ENCODE data around the gene PRTG.
A peak's percentile ranks its signal among the peaks of the same experiment; 100 is the strongest.
"Not testable (repeated sequence)": the region's sequence is repeated elsewhere in the genome, so short reads cannot be mapped to it uniquely, and the experiment has no call there.

The PRTG gene

GRCh38 chr15:55741833-55742497 is 987 bp downstream of the PRTG start:
- DNase-seq = no peak

GRCh38 chr15:55740981-55741832 is 1.7 kb downstream of the PRTG start:
- no peak for DNase-seq

DNA sequence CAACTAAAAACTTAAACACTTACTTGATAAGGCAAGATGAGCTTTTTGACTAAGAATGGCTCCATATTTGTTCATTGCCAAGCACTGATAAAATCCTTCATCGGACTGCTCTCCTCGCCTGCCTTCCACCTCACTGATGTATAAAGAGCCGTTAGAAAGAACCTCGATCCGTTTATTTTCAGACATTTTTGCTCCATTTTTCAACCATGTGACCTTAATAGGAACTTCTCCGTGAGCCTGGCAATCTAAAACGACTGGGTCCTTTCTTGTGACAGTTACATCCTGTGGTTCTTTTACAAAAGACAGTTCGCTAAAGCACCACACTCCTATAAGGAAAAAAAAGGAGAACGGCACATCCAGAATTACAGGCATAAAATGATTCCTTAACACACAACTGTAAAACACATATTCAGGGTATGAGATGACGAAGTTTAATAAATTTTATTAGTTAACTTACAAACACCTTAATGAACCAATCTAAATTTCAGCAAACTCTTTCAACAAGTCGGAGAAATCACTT is 2.5 kb downstream of the PRTG start:
- no peak for DNase-seq

- no peak for DNase-seq
Measured at GRCh38 chr15:55739641-55740040, 3.3 kb downstream of the PRTG start.

DNA sequence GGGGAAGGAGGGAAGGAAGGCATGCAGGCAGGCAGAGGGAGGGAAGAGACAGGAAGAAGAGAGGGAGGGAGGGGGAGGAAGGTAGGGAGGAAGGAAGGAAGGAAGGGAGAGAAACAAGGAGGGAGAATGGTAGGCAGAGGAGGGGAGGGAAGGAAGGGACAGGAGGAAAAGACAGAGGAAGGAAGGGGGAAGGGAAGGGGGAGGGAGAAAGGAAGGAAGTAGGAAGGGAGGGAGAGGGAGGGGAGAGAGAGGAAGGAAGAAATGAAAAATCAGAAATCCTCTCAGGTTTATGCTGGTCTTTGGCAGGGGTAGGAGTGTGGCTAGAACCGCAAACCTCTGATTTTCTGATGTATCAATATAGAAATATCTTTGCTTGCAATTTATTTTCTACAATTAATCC is 4.2 kb downstream of the PRTG start:
- no peak for DNase-seq

GRCh38 chr15:55737373-55737772 is 5.6 kb downstream of the PRTG start:
- no peak for DNase-seq

- DNase-seq = no peak
Measured at GRCh38 chr15:55736756-55737155, 6.2 kb downstream of the PRTG start.

DNA sequence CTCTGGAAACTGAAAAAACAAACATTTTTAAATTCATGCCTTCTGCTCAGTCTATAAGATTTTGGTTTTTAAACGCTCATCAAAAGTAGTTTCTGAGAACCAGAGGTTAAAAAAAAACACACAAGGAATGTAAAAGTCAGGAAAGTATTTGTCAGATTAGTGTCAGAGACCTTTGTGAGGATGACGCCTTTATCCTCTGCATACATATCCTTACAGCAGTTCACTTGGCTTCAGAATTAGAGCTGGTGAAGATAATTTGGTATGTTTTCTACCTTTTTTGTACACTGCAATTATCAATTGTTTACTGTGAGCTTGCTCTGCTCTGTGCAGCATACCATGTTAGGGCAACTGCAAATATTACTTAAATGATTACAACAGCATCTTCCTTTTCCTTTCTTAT is 8.3 kb downstream of the PRTG start:
- no peak for DNase-seq

DNA sequence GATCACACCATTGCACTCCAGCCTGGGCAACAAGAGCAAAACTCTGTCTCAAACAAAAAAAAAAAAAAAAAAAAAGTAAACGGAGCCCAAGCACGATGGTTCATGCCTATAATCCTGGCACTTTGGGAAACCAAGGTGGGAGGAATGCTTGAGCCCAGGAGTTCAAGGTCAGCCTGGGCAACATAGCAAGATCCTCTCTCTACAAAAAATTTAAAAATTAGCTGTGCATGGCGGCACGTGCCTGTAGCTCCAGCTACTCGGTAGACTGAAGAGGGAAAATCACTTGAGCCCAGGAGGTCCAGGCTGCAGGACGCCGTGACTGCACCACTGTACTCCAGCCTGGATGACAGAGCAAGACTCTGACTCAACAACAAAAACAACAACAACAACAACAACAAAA is 9.5 kb downstream of the PRTG start:
- not testable (repeated sequence) for DNase-seq

- DNase-seq = peak; percentile 13 to 44
Measured at GRCh38 chr15:55721554-55722185, 21.3 kb downstream of the PRTG start.

DNA sequence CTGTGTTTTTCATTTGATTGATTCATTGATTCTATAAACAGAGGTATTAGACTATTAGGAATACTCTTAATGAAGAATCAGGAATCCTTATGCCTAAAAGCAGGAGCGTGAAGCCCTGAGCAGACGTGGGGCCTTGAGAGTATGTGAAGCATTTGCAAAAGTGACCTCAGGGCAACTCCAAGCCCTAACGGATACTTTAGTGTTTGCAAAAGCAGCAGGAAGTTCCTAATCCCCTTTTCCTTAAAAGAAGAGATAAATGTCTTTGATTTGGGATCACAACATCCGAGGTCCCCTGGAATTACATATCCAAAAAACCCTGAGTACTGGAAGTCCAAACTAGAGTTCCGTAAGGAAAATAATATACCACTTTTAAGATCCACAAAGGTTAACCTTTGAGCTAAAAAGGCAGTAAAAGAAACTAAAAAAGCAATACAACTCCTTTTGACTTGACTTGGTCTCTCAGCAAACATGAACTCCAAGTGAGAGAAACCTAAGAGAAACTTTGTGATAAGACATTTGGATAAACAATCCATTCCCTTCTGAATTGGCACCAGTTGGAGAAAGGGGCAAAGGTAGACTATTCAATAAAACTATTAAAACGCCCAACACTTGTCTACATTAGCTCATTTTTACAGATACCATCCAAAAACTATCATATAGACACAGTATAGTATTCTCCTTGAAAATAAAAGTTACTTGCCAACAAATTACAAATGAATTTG is 27.4 kb downstream of the PRTG start:
- no peak for DNase-seq

DNA sequence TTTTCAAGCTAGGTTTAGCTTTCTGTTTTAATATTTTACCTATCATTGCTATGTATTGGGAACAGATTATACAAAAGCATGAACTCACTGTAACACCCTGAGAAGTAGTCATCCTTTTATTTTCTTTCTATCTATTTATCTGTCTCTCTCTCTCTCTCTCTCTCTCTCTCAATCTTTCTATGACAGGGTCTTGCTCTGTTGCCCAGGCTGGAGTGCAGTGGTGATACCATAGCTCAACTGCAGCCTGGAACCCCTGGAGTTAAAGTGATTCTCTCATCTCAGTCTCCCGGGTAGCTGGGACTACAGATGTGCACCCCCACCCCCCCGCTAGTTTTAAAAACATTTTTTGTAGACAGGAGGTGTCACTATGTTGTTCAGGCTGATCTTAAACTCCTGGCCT is 28.9 kb downstream of the PRTG start:
- no peak for DNase-seq

DNA sequence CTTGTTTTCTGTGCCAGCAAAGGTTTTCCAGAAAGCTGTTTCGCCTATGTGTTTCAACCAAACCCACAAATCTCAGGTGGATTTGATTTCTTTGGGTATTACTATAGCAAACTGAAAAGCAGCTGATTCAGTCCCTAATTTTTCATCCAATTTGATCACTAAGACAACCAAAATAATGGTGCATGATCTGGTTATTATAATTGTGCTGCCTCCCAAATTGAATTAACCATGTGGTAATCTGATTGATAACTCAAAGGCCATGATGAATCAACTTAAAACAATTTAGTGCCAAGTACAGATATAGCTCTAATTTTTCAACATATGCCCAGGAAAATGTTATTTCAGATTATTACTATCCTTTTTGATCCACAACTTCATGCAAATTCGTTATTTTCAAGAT is 30.6 kb downstream of the PRTG start:
- no peak for DNase-seq

DNA sequence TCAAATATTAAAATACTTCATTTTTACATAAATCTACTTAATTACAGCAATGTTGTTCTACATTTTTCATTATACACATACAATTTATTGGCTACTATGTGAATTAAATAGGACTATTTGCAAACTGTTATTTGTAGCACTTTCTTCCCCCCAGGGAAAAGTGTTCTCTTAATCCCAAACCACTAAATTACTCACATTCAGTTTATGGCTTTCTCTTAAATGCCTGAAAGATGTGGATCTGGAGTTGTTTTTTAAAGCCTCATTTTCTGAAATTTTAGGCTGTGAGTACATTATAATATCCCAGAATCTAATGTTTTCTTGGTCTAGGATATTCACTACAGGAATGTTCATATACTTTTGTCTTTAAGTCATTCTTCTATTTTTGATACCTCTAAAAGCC is 32.7 kb downstream of the PRTG start:
- no peak for DNase-seq

DNA sequence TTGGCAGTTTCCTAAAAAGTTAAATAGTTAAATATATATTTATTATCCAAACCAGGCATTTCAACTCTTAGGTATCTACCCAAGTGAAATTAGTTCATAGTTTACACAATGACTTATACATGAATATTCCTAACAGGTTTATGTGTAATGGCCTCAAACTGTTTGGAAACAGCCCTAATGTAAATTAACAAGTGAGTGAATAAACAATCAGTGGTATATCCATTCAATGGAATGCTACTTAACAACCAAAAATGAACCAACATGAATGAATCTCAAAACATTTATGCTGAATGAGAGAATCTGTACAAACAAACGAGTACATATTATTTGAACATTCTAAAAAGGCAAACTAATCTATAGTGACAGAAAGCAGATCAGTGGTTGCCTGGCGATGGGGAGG is 33.5 kb downstream of the PRTG start:
- DNase-seq = no peak

GRCh38 chr15:55708720-55709119 is 34.2 kb downstream of the PRTG start:
- no peak for DNase-seq

DNA sequence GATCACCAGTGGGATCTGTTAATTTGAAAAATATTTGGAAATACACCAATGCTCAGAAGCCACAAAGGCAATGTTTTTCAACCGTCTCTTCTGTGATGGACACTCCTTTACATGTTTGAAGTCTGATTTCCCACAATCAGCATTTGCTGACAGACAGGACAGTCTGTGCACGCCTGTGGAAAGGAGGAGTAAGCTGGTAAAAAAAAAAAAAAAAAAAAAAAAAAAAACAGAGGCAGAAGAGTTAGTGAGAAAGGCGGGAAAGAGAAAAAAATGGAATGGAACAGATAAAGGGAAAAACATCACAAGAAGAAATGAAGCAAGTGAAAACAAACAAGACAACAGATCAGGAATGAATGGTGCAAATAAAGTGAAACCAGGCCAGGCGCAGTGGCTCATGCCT is 35.0 kb downstream of the PRTG start:
- no peak for DNase-seq

GRCh38 chr15:55707518-55707917 is 35.4 kb downstream of the PRTG start:
- no peak for DNase-seq

GRCh38 chr15:55703873-55704301 is 39.1 kb downstream of the PRTG start:
- no peak for DNase-seq

DNA sequence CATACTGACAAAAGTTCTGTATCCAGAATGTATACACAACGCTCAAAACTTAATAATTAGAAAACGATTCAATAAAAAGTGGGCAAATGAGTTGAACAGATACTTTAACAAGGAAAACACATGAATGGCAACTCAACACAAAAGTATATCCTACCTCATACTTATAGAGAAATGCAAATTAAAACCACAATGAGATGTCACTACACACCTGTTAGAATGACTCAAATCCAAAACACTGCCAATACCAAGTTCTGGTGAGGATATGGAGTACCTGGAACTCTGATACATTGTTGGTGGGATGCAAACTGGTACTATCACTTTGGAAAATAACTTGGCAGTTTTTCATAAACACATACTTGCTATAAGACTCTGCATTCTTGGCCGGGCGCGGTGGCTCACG is 42.1 kb downstream of the PRTG start:
- no peak for DNase-seq

DNA sequence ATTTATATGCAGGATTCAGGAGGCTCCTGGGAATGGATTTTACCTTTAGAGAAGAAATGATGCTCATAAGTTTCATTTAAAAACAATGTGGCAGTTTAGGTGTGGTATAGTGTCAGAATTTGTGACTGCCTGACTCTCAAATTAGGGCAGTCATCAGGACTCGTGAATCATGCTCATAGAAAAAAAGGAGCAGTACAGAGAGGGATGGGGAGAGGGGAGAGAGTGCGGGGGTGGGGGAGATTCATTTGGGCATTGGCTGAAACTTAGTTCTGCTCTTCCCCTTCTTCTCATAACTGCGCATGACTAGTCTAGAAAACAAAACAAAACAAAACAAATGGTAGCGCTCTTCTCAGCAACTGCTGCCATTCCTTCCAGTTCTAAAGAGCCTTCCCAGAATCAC is 44.3 kb downstream of the PRTG start:
- no peak for DNase-seq

- no peak for DNase-seq
Measured at GRCh38 chr15:55696221-55696620, 46.7 kb downstream of the PRTG start.

GRCh38 chr15:55695432-55695831 is 47.5 kb downstream of the PRTG start:
- no peak for DNase-seq

Measured in inflammatory macrophage treated with lipopolysaccharide for 1 hour (primary cell).